ENCODE data around the gene TUBB.

TUBB gene

GRCh38 chr6:30719791-30720737 lies at the start of gene TUBB:
Gene TUBB (plus strand): TSS chr6:30720352. CDS start chr6:30720507, 155 bp downstream.
- peak; percentile 91 for DNase-seq (ENCODE audit: low spot score)

- no peak for DNase-seq (ENCODE audit: low spot score)
Measured at GRCh38 chr6:30670760-30671527, 49.2 kb upstream of the TUBB start.

- DNase-seq (ENCODE audit: low spot score): peak; percentile 87
Measured at GRCh38 chr6:30672445-30673253, 47.5 kb upstream of the TUBB start, which contains the start of gene DHX16. Gene DHX16 (minus strand): TSS chr6:30673006. CDS start chr6:30672841, 165 bp downstream.

GRCh38 chr6:30676660-30677285 lies 43.4 kb upstream of the TUBB start:
- no peak for DNase-seq (ENCODE audit: low spot score)

- peak; percentile 83 for DNase-seq (ENCODE audit: low spot score)
Measured at GRCh38 chr6:30678964-30679726, 41.0 kb upstream of the TUBB start.

GRCh38 chr6:30679765-30680535 lies 40.2 kb upstream of the TUBB start:
- no peak for DNase-seq (ENCODE audit: low spot score)

GRCh38 chr6:30681766-30682142 lies 38.4 kb upstream of the TUBB start:
- DNase-seq (ENCODE audit: low spot score): no peak

- peak; percentile 84 for DNase-seq (ENCODE audit: low spot score)
Measured at GRCh38 chr6:30682143-30683117, 37.7 kb upstream of the TUBB start.

- DNase-seq (ENCODE audit: low spot score): no peak
Measured at GRCh38 chr6:30683183-30683979, 36.8 kb upstream of the TUBB start.

GRCh38 chr6:30683980-30684338 lies 36.2 kb upstream of the TUBB start:
- DNase-seq (ENCODE audit: low spot score): no peak

- DNase-seq (ENCODE audit: low spot score): peak; percentile 60
Measured at GRCh38 chr6:30684386-30685156, 35.6 kb upstream of the TUBB start.

- no peak for DNase-seq (ENCODE audit: low spot score)
Measured at GRCh38 chr6:30685157-30686008, 34.8 kb upstream of the TUBB start.

- DNase-seq (ENCODE audit: low spot score): peak; percentile 75
Measured at GRCh38 chr6:30686009-30686907, 33.9 kb upstream of the TUBB start, which contains the start of gene PPP1R18. Gene PPP1R18 (minus strand): TSS chr6:30686645. CDS start chr6:30686018, 627 bp downstream.

GRCh38 chr6:30686908-30687658 lies 33.1 kb upstream of the TUBB start:
- peak; percentile 79 for DNase-seq (ENCODE audit: low spot score)
